COLO668 (cell line): ENCODE results near the gene PLXNB2.

ENCODE experiments used
- DNase-seq: peaks from one replicate; lab custom pipeline; 2025; ENCODE audit not compliant: unreplicated experiment; lab: John Stamatoyannopoulos, UW

The PLXNB2 gene

GRCh38 chr22:50267591-50268390 lies 39.7 kb downstream of the PLXNB2 start:
- DNase-seq: peak; percentile 29

GRCh38 chr22:50266994-50267393 lies 40.5 kb downstream of the PLXNB2 start:
- no peak for DNase-seq

- peak; percentile 17 for DNase-seq
Observed at GRCh38 chr22:50264946-50265669, 42.3 kb downstream of the PLXNB2 start.

GRCh38 chr22:50264104-50264745 lies 43.2 kb downstream of the PLXNB2 start:
- no peak for DNase-seq

- DNase-seq: no peak
Observed at GRCh38 chr22:50262973-50263617, 44.4 kb downstream of the PLXNB2 start.

GRCh38 chr22:50262460-50262911 lies 45.0 kb downstream of the PLXNB2 start:
- peak; percentile 77 for DNase-seq

GRCh38 chr22:50261615-50262459 lies 45.6 kb downstream of the PLXNB2 start, which contains the start of gene MAPK12:
Gene MAPK12, minus strand, starts transcription at chr22:50261683. Its CDS starts 174 bp downstream, at chr22:50261509.
- peak; percentile 77 for DNase-seq

GRCh38 chr22:50260801-50261614 lies 46.4 kb downstream of the PLXNB2 start:
- DNase-seq: peak; percentile 75

GRCh38 chr22:50260434-50260800 lies 47.0 kb downstream of the PLXNB2 start:
- DNase-seq: peak; percentile 39

GRCh38 chr22:50259302-50259701 lies 48.1 kb downstream of the PLXNB2 start:
- no peak for DNase-seq

- DNase-seq: no peak
Observed at GRCh38 chr22:50258361-50259292, 48.8 kb downstream of the PLXNB2 start.

GRCh38 chr22:50257451-50258360 lies 49.7 kb downstream of the PLXNB2 start:
- no peak for DNase-seq

GRCh38 chr22:50257041-50257440 lies 50.4 kb downstream of the PLXNB2 start:
- DNase-seq: peak; percentile 10

- no peak for DNase-seq
Observed at GRCh38 chr22:50256258-50256862, 51.1 kb downstream of the PLXNB2 start.

- no peak for DNase-seq
Observed at GRCh38 chr22:50255607-50256006, 51.8 kb downstream of the PLXNB2 start.

- no peak for DNase-seq
Observed at GRCh38 chr22:50255099-50255498, 52.3 kb downstream of the PLXNB2 start.

GRCh38 chr22:50253941-50254340 lies 53.5 kb downstream of the PLXNB2 start:
- no peak for DNase-seq
